Fibroblast of lung (primary cell): ENCODE data around the gene ONECUT1. TPM values are rescaled to one million over a fixed set of nuclear protein-coding genes. Genes with fewer than 3 reads are reported as not detected.

Source experiments
- DNase-seq, 2 donors: peaks; one replicate each; pipeline versions ENCODE4 v3.0.0 to v3.0.0-alpha.2; 2010; ENCODE audit warnings: low read depth in 2 of 2
- H2AFZ ChIP-seq: 2 replicates; pipeline ENCODE4 v1.5.1; 2012; ENCODE audit warnings: low read length, control low read depth, inconsistent platforms
- H3K27ac ChIP-seq: 2 replicates; pipeline ENCODE4 v1.5.1; 2011; ENCODE audit warnings: low read length, control low read depth; ENCODE audit not compliant: insufficient read depth
- H3K27me3 ChIP-seq: 2 replicates; pipeline ENCODE4 v1.5.1; 2011; ENCODE audit warnings: mild to moderate bottlenecking, low read length; ENCODE audit not compliant: control insufficient read depth, insufficient read depth
- H3K36me3 ChIP-seq: 2 replicates; pipeline ENCODE4 v1.5.1; 2011; ENCODE audit warnings: low read length; ENCODE audit not compliant: control insufficient read depth, insufficient read depth
- H3K4me1 ChIP-seq: 2 replicates; pipeline ENCODE4 v1.5.1; 2011; ENCODE audit warnings: low read length; ENCODE audit not compliant: control insufficient read depth, insufficient read depth; ENCODE audit errors: extremely low read depth
- H3K4me2 ChIP-seq: 2 replicates; pipeline ENCODE4 v1.5.1; 2011; ENCODE audit warnings: low read length, control low read depth; ENCODE audit not compliant: insufficient read depth; ENCODE audit errors: extremely low read depth
- H3K4me3 ChIP-seq, 4 experiments: fragments of 200-600 bp in 1 of 4; sonication (generic) in 1 of 4; replicated peaks in 1 of 4; 2 replicates each; pipeline ENCODE4 v1.5.1; 2011 to 2016; ENCODE audit warnings: low read length in 4 of 4, low read depth in 3 of 4, mild to moderate bottlenecking in 3 of 4, control low read depth in 2 of 4, inconsistent platforms in 1 of 4, mixed read lengths in 1 of 4; ENCODE audit not compliant: insufficient read depth in 1 of 4; ENCODE audit errors: control extremely low read depth in 1 of 4
- H3K79me2 ChIP-seq: 2 replicates; pipeline ENCODE4 v1.5.1; 2012; ENCODE audit warnings: mild to moderate bottlenecking, low read length, inconsistent platforms; ENCODE audit not compliant: control insufficient read depth, insufficient read depth
- H3K9ac ChIP-seq: 2 replicates; pipeline ENCODE4 v1.5.1; 2011; ENCODE audit warnings: mild to moderate bottlenecking, low read length, control low read depth; ENCODE audit not compliant: insufficient read depth
- H3K9me3 ChIP-seq: 2 replicates; pipeline ENCODE4 v1.5.1; 2012; ENCODE audit warnings: low read depth, low read length; ENCODE audit not compliant: control insufficient read depth, insufficient read depth
- H4K20me1 ChIP-seq: 2 replicates; pipeline ENCODE4 v1.5.1; 2011; ENCODE audit warnings: low read length; ENCODE audit not compliant: control insufficient read depth, insufficient read depth; ENCODE audit errors: extremely low read depth
- CTCF ChIP-seq, 2 donors: IDR thresholded peaks in 1 of 2; conservative IDR thresholded peaks in 1 of 2; 1 replicate in 1 of 2; 2 replicates in 1 of 2; pipeline ENCODE4 v1.5.1; 2011 to 2012; ENCODE audit warnings: low read length in 2 of 2, control low read depth in 1 of 2, inconsistent platforms in 1 of 2, low read depth in 1 of 2, mild to moderate bottlenecking in 1 of 2
- EZH2 ChIP-seq: IDR thresholded peaks from 2 replicates; pipeline ENCODE4 v1.5.1; 2012; ENCODE audit warnings: low read length, control low read depth, mild to moderate bottlenecking; ENCODE audit errors: missing control alignments
- polyA plus RNA-seq, 2 donors: library from polyadenylated mRNA; depleted of rRNA in 1 of 2; stranded (reverse) in 1 of 2; unstranded in 1 of 2; fragments of >200 nt; gene quantifications; 2 replicates each; pipeline ENCODE4 v1.2.1, GENCODE V29; 2011 to 2012; ENCODE audit warnings: missing spikeins in 1 of 2
- total RNA-seq: library from RNA; depleted of rRNA; stranded (reverse); fragments of >200 nt; gene quantifications from 2 replicates; pipeline ENCODE4 v1.2.1, GENCODE V29; 2014

ONECUT1 gene
- total and polyA plus RNA-seq, 2 donors (not counting 1 experiment from before 2014, with no cell fraction given), result not detected

GRCh38 chr15:52800828-52801747 lies 11.0 kb upstream of the ONECUT1 start:
- TF ChIP-seq CTCF (conservative IDR thresholded peaks at IDR 0.05 in 1 of 2, IDR thresholded peaks at IDR 0.05 in 1 of 2; ENCODE audit: low read depth in 1 of 2, low read length in 2 of 2) (no peak), EZH2 (peak; percentile 66)
- H2AFZ ChIP-seq, result no peak overlapping the region
- no peak overlapping the region for H3K4me3 ChIP-seq
- no peaks in the 10 kb centered on the region for H3K36me3 ChIP-seq
- H3K27ac ChIP-seq, result no peak overlapping the region
- H3K79me2 ChIP-seq, result no peaks in the 10 kb centered on the region
- no peaks in the 10 kb centered on the region for H3K4me1 ChIP-seq
- H3K9ac ChIP-seq, result no peak overlapping the region
- no peaks in the 10 kb centered on the region for H3K9me3 ChIP-seq
- peaks cover 89% of the 10 kb centered on the region for H3K27me3 ChIP-seq
- H4K20me1 ChIP-seq, result no peaks in the 10 kb centered on the region
- no peak overlapping the region for H3K4me2 ChIP-seq
- no peak for DNase-seq

- Histone ChIP-seq H3K4me1 (no peaks in the 10 kb centered on the region), H3K27ac (no peak overlapping the region), H4K20me1 (no peaks in the 10 kb centered on the region), H3K9me3 (no peaks in the 10 kb centered on the region), H3K4me3 (no peak overlapping the region), H3K27me3 (peaks cover 92% of the 10 kb centered on the region), H3K79me2 (no peaks in the 10 kb centered on the region), H2AFZ (no peak overlapping the region), H3K36me3 (no peaks in the 10 kb centered on the region), H3K4me2 (no peak overlapping the region), H3K9ac (no peak overlapping the region)
- TF ChIP-seq EZH2, result no peak
- TF ChIP-seq CTCF (conservative IDR thresholded peaks at IDR 0.05 in 1 of 2, IDR thresholded peaks at IDR 0.05 in 1 of 2; ENCODE audit: low read depth in 1 of 2, low read length in 2 of 2), result no peak
- no peak for DNase-seq
Measured at GRCh38 chr15:52799145-52799811, 9.1 kb upstream of the ONECUT1 start.

- H3K36me3 ChIP-seq, result no peaks in the 10 kb centered on the region
- no peak overlapping the region for H3K4me3 ChIP-seq
- no peaks in the 10 kb centered on the region for H3K4me1 ChIP-seq
- H3K9ac ChIP-seq, result no peak overlapping the region
- no peak for DNase-seq
- TF ChIP-seq CTCF (conservative IDR thresholded peaks at IDR 0.05 in 1 of 2, IDR thresholded peaks at IDR 0.05 in 1 of 2; ENCODE audit: low read depth in 1 of 2, low read length in 2 of 2), result no peak
- TF ChIP-seq EZH2, result peak; percentile 43
- peaks cover 92% of the 10 kb centered on the region for H3K27me3 ChIP-seq
- no peak overlapping the region for H3K27ac ChIP-seq
- H2AFZ ChIP-seq, result no peak overlapping the region
- H4K20me1 ChIP-seq, result no peaks in the 10 kb centered on the region
- H3K9me3 ChIP-seq, result no peaks in the 10 kb centered on the region
- no peak overlapping the region for H3K4me2 ChIP-seq
- H3K79me2 ChIP-seq, result no peaks in the 10 kb centered on the region
Measured at GRCh38 chr15:52798529-52799101, 8.5 kb upstream of the ONECUT1 start.
